NK-92 treated with Interleukin-12 subunit alpha and Interleukin-12 subunit beta, amount 100 ng/mL, for 24 hours (cell line): ENCODE results near the gene ADAMTS17.

ENCODE experiments used
- DNase-seq: peaks from one replicate; lab custom pipeline; 2025; lab: John Stamatoyannopoulos, UW

ADAMTS17 gene

DNA sequence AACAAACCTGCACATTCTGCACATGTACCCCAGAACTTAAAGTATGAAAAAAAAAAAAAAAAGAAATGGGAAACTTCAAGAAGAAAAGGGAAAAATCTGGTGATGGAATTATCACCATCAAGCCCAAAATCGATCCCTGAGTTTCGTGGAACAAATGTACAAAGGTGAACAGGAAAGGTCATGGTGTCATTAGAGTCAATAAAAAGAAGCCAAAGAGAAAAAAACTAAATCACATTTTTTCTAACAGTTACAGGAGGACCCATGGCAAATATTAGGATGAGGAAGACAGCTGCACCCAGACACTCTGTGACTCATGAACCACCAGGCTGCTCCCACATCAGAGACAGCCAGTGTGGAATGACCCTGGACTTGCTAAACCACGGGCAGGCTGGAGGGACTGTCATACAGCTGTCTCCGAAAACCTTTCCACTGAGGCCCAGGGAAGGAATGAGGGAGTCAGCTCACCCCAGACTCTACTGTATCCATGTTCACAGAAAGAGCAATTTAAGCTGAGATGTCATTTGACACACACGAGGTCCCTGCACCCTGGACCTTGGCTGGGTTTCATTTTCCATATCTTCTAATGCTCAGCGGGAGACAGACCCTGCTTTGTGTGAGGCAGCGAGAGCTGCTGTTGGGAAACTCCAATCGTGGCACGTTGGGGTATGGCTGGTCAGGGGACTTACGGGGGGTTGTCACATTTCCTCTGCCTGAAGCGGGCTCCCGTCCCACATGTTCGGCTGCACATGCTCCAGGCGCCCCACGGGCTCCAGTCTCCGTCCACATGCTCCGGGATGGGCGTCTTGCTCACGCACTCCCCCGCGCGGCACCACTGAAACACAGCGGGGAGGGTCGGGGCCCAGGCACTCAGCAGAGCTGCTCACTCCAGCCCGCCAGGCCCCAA, 210.2 kb downstream of the ADAMTS17 start:
- no peak for DNase-seq

GRCh38 chr15:100129677-100130076, 212.1 kb downstream of the ADAMTS17 start:
- no peak for DNase-seq

DNA sequence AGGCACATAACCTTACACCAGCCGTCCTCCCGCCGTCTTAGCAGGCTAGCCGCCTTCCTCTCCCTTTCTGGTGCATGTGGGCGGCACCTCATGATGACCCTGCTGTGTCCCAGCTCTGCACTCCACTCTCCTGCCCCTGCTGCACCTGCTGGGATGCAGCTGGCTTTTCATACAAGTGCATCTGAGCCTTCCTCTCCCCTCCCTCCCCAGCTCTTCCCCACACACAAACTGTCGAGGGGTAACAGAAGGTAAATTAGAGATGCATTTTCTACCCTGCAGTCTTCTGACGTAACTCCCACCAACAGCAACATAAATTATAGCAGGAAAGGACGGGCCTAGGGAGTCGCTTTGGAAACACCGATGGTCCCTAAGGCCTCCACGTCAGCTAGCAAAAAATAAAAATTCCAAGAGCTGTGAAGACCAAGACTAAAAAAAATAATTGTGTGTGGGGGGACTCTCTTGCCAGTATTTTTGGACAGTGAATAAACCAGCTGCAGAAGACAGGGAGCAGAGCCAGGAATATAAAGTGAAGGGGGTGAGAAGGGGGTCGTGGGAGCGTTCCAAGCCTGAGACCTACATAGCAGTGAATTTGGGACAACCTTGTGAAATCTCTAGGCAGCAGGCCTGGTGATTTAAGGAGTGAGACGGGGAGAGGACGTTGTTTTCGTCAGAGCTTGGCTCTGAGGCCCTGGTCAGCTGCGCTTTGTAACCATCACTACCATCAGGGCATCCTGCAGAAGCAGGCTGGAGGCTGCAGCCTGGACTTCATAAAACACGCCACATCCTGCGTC, 216.2 kb downstream of the ADAMTS17 start:
- DNase-seq: no peak

- DNase-seq: no peak
Observed at GRCh38 chr15:100124936-100125335, 216.8 kb downstream of the ADAMTS17 start.

- no peak for DNase-seq
Observed at GRCh38 chr15:100124361-100124760, 217.4 kb downstream of the ADAMTS17 start.

- DNase-seq: no peak
Observed at GRCh38 chr15:100123611-100124010, 218.2 kb downstream of the ADAMTS17 start.

GRCh38 chr15:100121285-100121684, 220.5 kb downstream of the ADAMTS17 start:
- DNase-seq: no peak

DNA sequence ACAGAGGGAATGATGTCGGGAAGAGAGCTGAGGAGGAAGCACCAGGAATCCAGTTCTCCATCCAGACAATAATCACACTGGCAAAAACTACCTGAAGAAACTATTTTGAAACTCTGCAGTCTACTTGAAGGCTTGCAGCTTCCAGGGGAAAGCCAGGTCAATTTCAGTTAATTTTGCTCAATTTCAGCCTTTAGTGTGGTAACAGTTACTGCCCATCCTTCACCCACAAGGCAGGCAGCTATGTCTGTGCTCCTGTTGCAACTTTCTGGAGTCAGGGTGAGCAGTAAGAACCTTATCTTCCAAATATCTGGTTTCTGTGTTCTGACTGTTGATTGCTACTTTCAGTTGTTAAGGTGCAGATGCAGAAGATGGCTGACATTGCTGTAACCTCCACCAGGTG, 221.7 kb downstream of the ADAMTS17 start:
- DNase-seq: no peak

- DNase-seq: no peak
Observed at GRCh38 chr15:100118546-100118945, 223.2 kb downstream of the ADAMTS17 start.

DNA sequence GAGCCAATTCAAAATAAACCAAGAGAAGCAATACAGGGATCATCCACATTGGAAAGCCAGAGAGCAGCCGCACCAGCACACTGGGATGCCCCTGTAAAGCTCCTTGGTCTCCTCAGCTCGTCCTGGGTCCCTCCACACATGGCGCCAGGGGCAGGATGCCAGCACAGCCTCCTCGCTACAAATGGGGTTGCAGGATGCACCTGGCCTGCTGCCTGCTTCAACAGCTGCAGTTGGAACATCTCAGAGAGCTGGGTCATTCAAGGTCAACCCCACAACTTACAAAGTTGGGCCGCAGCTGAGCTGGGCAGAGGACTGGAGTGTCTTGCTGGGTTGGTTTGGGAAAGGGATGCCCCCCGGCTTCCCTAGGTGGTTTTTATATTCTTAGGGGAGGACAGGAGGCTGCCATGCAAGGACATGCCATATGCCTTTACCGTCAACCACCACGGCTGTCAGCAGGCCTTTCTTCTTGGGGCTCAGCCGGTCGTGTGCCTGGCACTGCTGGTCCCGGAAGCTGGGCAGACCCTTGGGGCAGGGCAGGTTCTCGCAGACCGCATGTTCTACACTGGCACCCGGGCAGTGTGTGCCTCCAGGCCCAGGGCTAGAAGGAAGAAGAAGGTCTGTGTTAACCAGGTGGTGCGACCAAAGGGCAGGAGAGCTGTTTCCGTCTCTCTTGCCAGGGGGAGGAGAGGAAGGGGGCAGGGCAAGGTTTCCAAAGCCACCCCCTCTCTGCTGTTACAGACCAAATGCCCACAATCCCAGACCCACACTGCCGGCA, 225.2 kb downstream of the ADAMTS17 start:
- DNase-seq: no peak

- no peak for DNase-seq
Observed at GRCh38 chr15:100115711-100116090, 226.1 kb downstream of the ADAMTS17 start.

GRCh38 chr15:100115066-100115710, 226.6 kb downstream of the ADAMTS17 start:
- no peak for DNase-seq

- no peak for DNase-seq
Observed at GRCh38 chr15:100114571-100114970, 227.2 kb downstream of the ADAMTS17 start.

GRCh38 chr15:100114100-100114499, 227.7 kb downstream of the ADAMTS17 start:
- DNase-seq: no peak

- no peak for DNase-seq
Observed at GRCh38 chr15:100113351-100114080, 228.3 kb downstream of the ADAMTS17 start.

DNA sequence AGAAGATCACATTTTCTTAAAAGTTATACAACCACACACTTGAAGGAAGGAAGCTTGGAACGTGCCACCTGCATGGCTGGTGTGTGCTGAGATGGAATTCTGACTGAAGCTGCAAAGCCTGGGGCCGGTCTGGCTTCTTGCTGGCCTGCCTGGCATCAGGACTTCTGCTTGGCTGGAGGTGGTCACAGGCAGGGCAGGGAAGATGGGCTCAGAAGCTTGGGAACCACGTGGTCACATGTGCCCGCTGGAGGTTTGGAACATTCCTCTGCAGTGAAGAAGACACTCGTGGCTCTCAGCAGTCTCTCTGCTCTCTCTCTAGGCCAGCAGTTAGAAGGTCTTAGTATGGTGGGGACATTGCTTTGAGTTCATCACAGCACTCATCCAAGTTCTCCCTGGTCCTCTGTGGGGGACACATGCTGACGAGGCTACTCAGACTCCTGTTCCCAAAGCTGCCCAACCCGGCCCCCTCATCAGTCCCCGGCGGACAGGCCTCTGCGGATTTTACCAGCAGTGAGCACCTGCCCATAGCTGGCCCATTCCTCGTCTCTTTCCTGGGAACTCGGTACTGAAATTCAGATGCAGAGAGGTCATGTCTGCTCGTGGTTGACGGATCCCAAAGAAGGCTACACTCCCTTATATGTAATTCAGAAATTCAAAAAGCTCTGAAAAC, 229.0 kb downstream of the ADAMTS17 start:
- DNase-seq: no peak

- no peak for DNase-seq
Observed at GRCh38 chr15:100112061-100112420, 229.7 kb downstream of the ADAMTS17 start.

- peak; percentile 11 for DNase-seq
Observed at GRCh38 chr15:100111125-100112060, 230.4 kb downstream of the ADAMTS17 start.

DNA sequence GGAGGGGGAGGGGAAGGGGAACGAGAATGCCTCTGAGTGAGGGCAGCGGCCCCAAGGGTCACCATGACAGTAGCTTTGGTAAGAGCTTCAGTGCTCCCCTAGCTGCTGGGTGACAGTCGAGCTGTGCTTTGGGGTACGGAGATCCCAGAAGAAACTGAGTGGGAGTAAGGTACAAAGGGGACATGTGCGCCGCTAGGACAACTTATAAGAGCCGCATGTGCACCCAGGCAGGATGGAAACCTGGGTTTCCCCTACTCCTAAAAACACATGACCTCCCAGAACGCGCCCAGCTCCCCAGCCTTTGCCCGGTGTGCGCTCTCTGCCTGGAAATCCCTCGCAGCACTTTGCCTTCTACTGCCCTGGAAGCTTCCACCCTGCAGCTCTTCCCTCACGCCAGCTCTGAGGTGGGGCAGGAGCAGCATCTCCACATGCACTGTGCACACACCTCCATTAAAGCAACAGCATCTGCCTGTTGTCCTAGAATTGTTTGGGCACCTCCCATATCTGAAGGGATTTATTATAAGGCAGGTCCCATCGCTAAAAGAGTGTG, 232.2 kb downstream of the ADAMTS17 start:
- DNase-seq: no peak
